GM19023 (cell line): ENCODE results near the gene AGO3.
"Not testable (repeated sequence)": the region's sequence is repeated elsewhere in the genome, so short reads cannot be mapped to it uniquely, and the experiment has no call there.

ENCODE experiments used
- ATAC-seq: cut with Tn5 transposase; IDR thresholded peaks from one replicate; pipeline ENCODE4 v1.9.1; 2021; ENCODE audit warnings: mild to moderate bottlenecking, moderate library complexity; ENCODE audit not compliant: unreplicated experiment

The AGO3 gene

GRCh38 chr1:36006941-36007500, 76.1 kb downstream of the AGO3 start:
- no peak for ATAC-seq

- no peak for ATAC-seq
Measured at GRCh38 chr1:36007741-36008140, 76.8 kb downstream of the AGO3 start.

DNA sequence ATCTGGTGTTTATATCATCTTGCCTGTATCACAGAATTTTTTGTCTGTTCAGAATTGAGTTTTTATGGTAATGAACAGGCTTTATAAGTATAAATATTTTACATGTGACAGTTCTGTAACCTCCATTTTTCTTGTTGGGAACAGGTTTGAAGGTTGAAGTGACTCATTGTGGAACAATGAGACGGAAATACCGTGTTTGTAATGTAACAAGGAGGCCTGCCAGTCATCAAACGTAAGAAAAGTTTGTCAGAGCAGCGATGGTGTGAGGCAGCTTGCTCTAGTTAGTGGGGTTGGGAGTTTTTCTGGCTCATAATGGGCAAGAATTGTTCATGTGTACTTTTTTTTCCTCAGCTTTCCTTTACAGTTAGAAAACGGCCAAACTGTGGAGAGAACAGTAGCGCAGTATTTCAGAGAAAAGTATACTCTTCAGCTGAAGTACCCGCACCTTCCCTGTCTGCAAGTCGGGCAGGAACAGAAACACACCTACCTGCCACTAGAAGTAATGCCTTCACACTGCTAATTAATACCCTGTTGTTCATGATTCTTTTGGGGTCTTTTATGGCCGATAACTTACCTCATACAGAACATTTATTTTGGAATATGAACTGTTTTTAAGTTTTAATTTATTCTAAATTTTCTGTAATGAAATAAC, 77.8 kb downstream of the AGO3 start:
- ATAC-seq, result no peak

DNA sequence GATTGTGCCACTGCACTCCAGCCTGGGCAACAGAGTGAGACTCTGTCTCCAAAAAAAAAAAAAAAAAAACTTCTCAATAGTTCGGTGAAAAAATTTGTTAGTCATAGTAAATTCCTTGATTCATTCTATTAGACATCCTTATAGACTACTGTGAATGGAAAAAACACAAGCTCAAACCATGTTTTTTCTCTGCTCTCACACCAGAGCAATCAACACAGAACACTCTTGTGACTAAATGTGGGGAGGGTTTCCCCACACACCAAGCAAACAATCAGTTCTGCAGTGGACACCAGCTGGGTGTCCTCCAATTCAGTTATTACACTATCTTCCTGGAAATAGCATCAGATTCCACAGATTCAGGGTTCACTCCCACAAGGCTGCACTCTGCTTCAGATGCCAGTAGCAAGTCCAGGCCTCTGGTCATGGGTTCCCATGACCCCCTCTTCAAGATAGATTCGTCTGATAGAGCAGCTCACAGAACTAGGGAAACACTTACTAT, 83.9 kb downstream of the AGO3 start:
- ATAC-seq, result no peak

GRCh38 chr1:36016686-36017085, 85.8 kb downstream of the AGO3 start:
- ATAC-seq, result no peak

- ATAC-seq, result no peak
Measured at GRCh38 chr1:36023098-36023769, 92.3 kb downstream of the AGO3 start.

GRCh38 chr1:36024024-36024423, 93.1 kb downstream of the AGO3 start:
- ATAC-seq, result not testable (repeated sequence)

DNA sequence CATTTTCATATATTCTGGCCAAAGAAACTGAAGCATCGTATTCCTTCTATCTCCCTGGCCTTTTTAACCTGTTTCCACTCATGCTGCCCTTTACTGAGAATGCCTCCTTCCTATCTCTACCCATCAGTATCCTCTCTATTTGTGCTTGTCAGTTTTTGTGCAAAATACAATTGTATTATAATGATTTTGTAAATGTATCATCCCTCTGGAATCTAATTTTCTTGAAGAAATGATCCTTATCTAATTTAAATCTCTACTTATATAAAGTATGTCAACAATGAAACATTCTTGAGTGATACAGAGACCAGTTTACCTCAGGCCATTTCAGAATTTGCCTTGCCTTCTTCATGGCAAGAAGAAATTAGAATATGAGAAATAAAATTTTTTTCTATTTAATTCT, 93.9 kb downstream of the AGO3 start:
- no peak for ATAC-seq

GRCh38 chr1:36027766-36028165, 96.9 kb downstream of the AGO3 start:
- ATAC-seq, result no peak

DNA sequence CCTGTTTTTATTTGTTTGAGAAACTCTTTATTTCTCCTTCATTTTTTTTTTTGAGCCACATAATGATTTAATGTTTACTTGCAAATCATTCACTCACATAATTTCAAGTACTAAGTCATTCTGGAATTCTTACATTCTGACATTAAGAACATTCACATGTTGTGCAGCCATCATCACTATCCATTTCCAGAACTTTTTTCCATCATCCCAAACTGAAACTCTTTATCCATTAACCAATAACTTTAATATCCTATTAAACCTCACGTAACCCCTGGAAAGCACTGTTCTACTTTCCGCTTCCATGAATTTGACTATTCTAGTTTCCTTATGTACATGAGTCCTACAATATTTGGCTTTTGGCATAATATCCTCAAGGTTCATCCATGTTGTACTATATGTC, 100.5 kb downstream of the AGO3 start:
- ATAC-seq, result no peak

DNA sequence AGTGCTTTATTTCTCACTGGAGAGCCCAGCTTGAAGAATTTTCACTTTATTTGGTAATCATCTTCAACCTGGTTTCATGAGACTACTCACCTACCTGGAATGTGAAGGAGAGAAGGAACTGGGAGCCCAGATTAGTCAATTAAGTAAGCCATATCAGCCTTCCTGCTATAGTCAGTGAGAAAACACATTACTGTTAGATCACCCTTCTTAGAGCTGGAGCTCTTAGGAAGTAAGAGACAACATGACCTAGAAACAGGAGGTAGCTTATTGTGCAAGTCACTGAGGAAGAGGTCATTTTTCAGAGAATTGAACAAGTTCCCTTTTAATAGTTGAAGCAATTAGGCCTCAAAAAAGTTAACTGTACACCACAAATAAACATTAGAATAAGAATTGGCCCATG, 103.8 kb downstream of the AGO3 start:
- ATAC-seq, result no peak

- ATAC-seq, result no peak
Measured at GRCh38 chr1:36035154-36035553, 104.2 kb downstream of the AGO3 start.

GRCh38 chr1:36040238-36040637, 109.3 kb downstream of the AGO3 start:
- ATAC-seq, result no peak

GRCh38 chr1:36051821-36052220, 120.9 kb downstream of the AGO3 start:
- ATAC-seq, result no peak

- ATAC-seq, result no peak
Measured at GRCh38 chr1:36053978-36054377, 123.1 kb downstream of the AGO3 start.

DNA sequence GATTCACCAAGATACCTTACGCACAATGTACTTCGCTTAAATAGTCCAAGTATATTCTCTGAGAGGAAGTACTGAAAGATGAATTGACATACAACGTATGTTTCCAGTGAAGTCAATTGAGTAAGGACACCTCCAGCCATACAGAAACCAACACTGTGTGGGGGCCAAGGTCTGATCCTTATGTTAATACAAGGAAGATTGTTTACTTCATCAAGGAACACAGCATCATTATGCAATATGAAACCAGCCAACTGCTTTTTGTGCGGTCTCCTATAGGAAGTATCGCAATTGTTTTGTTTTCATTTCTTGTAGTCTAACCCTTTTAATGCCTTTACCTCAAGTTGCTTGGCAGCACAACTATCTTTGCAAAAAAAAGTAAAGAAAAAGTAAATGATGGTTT, 124.8 kb downstream of the AGO3 start:
- ATAC-seq, result no peak

GRCh38 chr1:36062315-36062714, 131.4 kb downstream of the AGO3 start:
- ATAC-seq, result no peak

- ATAC-seq, result no peak
Measured at GRCh38 chr1:36067871-36068270, 137.0 kb downstream of the AGO3 start.

- no peak for ATAC-seq
Measured at GRCh38 chr1:36068866-36069265, 138.0 kb downstream of the AGO3 start.

- no peak for ATAC-seq
Measured at GRCh38 chr1:36070349-36070748, 139.4 kb downstream of the AGO3 start.

DNA sequence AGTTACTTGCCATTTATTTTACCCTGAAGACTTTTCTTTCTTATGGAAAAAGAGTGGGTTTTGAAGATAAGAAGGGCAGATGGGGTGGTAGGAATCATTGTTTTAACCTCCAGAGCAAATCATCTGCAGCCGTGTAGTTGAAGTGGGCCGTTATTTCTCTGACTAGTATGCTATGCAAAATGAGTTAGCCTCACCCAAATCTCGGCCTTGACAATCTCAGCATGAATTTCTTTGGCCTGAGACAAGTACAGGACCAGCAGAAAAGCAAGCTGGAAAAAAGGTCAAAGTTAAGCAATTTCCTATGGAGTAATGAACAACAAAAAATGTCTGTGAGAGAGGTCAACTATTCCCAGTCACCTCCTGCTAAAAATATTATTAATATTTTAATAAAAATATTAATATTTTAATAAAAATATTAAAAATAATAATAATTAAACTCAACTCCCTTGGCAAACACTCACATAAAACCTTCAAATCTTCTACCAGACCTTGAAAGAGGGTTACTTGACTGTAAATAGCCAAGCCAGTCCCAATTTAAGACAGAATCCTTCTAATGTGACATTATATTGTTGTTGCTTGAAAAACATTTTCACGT, 146.2 kb downstream of the AGO3 start:
- ATAC-seq, result no peak

- no peak for ATAC-seq
Measured at GRCh38 chr1:36080236-36080635, 149.3 kb downstream of the AGO3 start.
